Measurements from ENCODE around the gene HNRNPU.
A peak's percentile ranks its signal among the peaks of the same experiment; 100 is the strongest.
"Not testable (repeated sequence)": the region's sequence is repeated elsewhere in the genome, so short reads cannot be mapped to it uniquely, and the experiment has no call there.

HNRNPU gene

DNA sequence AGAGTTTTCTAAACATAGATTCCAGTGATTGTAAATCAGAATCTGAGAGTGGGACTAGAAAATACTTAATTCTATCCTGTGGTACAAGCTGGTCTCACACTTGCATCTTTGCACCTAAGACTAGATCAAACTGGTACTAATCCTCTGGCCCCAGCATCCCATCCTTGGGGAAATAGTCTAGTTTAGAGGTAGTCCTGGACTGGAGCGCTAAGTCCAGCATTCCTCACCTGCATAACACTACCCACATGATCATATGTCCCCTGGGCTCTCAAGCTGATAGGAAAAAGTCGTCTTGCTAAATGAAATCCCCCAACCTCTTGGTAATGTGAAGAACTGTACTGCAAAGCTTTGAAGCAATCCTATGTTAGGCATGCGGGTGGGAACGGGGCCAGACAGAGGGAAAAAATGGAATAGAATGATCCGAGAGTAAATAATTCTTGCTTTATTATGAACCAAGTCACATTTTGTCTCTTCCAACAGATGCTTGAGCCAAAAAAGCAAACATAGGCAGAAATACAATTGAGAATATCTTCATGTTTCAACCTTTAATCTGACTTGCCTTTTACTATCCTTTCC lies 24.0 kb downstream of the HNRNPU start:
- DNase-seq (ENCODE audit: low read depth in 2 of 2), result no peak

DNA sequence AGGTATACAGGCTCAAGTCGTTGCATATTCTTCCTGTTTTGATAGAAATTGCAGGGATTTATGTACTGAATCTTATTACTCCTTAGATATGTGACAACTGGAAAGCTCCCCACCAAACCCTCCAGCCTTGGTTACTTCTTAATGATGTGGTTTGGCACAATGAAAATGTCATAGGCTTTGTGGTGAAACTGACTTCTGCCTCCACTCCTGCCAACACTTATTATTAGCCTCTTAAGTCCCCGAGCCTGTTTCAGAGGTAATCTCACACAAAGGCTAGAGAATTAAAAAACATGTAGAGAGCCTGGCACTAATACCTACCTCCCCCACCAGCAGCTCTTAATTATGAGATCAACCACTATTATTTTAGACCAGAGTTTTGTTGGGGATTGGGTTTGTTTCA lies 24.7 kb downstream of the HNRNPU start:
- DNase-seq (ENCODE audit: low read depth in 2 of 2), result no peak

DNA sequence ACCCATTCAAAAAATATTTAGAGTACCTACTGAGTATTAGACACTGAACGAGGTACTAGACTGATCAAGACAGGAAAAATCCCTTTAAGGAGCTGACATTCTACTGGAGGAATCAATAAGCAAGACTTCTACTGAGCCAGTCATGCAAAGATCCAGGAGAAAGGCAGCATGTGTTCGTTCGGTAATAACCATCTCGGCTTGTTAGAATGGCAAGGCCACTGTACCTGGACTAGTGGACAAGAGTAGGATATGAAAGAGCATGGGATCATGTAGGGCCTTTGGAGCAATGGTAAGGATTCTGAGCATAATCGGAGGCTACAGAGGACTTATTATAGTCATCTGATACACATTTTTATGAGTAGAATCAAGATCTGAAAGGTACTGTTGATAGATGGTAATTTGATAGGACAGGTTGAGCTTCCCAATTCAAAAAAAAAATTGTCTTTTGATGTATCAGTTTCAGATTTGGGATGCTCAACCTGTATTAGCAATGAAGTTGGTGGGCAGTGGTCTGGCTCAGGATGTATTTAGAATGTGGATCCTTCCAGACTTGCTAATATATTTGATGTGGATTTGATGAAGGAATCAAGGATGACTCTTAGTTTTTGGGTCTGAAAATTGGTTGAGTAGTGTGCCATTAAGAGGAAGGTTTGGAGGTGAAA lies 26.6 kb downstream of the HNRNPU start:
- no peak for DNase-seq (ENCODE audit: low read depth in 2 of 2)

DNA sequence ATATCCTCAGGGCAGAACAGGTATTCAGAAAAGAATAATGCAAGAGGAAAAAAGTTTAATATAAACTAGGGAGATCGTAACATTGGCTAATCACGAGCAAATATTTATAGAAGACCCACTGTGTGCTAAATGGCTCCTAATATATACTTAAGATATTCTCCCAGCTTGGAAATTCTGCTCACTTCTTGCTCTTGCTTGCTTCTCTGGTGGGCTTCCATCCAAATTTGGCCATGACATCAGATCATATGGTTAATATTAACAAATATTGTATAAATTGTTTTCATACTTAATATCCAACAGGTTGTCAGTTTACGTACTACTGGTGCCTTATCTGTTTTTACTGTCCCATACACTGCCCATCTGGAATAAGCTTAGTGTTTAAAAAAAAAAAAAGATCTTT lies 27.8 kb downstream of the HNRNPU start:
- no peak for DNase-seq (ENCODE audit: low read depth in 2 of 2)

DNA sequence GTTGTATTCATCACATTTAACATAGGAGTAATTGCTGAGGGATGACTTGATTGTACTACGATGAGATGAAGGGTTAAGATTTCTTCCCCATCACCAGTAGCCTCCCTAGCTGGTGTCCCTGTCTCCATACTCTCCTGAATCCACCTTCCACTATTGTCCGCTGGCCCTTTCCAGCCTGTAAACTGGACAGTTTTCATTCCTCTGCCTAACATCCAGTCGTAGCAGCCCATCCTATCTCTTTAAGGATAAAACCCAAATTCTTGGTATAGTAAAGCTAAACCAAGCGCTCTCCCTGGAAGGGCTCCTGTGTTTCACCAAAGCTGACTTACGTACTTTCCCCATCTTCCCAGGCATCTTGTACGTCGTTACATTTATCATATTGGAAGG lies 28.2 kb downstream of the HNRNPU start:
- DNase-seq (ENCODE audit: low read depth in 2 of 2), result no peak

DNA sequence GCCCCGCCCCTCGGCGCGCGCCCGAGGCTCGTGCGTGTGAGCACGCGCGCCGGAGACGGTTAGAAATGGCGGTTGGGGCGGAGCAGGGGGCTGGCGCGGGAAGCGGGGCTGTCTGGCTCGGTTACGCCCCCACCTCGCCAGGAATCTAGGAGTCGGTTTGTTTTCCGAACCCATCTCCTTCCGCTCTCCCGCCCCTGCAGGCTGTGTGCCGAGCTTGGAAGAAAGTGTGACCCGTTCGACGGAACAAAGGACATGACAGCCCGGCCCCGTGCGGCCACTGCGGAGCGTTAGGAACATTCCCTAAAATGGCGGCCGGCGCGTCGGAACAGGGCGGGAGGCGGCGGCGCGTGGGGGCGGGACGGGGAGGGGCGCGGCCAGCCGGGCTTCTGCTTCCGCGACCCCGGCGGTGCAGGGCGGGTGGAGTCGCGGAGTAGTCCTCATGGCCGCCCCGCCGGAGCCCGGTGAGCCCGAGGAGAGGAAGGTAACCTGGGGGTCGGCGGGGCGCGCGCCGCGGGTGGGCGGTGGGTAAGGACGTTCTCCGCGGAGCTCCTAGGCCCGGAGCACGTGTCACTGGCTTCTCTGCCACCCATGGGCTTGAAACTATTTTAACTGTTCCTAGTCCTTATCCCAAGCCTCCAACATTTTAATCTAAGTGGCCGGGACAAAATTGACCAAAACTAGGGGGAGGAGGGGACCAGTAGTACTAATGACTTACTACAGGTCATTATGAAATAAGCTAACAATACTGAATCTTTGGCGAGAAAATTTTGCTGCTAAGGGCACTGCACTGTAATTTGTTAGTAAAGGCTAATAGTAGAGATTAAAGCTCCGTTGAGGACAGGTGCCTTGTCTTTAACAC lies 28.8 kb downstream of the HNRNPU start, which contains the start of gene COX20:
Gene COX20 (plus strand): TSS at position 383 of the 859 bp plus-strand sequence. CDS start 57 bp downstream, at position 440.
- DNase-seq (ENCODE audit: low read depth in 2 of 2), result peak; percentile 82 to 84

DNA sequence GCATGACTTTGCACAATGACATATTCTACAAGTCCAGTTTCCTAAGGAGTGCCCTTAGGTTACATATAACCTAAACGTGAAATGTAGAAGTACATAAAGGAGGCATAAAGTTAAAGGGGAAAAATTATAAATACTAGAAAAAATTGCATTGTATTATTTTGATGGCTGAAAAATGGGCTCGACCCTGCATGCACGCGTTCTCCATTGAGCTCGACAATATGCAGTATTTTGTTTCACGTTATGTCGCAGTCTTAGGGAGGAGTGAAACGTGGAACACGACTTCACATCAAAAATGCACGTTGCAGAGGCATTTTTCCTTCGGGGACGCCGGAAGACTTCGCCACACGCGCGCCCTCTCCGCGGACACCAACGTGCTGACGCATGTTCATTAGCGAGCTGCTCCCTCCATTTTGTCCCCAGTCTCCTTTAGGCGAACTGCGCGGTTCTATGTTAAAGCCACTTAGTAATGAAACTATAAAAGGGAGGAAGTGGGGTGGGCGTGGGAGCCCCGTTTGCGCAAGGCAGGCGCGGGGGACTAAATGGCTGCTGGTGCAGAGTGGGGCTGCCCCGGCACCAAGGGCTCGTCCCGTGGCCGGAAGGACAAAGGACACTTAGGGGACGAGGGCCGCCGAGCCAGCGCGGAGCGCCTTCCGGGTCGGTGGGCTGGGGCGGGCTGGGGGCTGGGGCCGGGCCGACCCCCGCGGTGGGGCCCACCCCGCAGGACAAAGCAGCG lies 29.6 kb downstream of the HNRNPU start:
- DNase-seq (ENCODE audit: low read depth in 2 of 2), result peak; percentile 78 to 88

DNA sequence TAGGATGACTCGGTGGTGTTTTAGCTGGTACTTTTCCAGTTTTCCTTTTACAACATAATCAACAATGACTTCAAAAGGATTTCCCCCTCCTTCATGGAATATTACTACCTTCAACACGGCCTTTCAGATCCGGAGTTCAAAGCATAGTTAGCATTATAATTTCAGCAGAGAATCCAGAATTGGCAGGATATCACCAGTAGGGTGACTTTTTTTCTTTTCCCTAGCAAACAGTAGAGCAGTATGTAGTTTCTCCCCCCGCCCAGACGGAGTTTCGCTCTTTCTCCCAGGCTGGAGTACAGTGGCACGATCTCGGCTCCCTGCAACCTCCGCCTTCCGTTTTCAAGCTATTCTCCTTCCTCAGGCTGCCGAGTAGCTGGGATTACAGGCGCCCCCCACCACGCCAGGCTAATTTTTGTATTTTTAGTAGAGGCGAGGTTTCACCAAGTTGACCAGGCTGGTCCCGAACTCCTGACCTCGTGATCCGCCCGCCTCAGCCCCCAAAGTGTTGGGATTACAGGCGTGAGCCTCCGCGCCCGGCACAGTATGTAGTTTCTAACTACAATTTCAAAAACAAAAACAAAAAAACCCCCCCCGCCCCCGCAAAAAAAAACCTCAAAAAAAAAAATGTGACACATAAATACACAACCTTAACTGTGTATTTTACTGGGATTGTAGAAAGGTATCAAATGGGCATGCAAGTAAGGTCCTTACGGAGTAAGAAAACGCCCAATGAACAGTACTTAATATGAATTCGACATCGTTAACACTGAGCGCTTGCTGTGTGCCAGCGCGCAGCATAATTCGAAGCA lies 30.4 kb downstream of the HNRNPU start:
- peak; percentile 28 to 37 for DNase-seq (ENCODE audit: low read depth in 2 of 2)

DNA sequence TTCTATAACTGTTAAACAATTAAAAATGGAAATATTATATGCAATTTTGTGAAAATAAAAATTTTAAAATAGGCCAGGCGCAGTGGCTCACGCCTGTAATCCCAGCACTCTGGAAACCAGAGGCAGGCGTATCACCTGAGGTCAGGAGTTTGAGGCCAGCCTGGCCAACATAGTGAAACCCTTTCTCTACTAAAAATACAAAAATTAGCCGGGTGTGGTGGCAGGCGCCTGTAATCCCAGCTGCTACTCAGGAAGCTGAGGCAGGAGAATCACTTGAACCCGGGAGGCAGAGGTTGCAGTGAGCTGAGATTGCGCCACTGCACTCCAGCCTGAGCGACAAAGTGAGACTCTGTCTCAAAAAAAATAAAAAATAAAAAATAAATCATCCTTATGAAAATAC lies 31.1 kb downstream of the HNRNPU start:
- not testable (repeated sequence) for DNase-seq (ENCODE audit: low read depth in 2 of 2)

DNA sequence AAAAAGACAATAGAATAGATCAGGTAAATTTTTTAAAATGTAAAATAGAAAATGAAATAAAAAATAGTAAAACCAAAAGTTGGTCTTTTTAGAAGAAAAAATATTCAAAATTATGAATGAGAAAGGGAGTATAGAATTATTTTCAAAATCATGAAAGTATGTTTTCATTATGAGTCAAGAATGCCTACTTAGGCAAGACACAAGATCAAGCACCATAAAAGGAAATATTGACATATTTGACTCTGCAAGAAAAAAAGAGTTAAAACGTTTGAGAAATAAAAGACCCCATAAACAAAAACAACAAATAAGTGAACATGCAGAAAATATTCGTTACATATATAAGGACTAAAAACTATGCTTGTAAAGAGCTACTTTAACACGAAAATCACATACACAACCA lies 33.7 kb downstream of the HNRNPU start:
- no peak for DNase-seq (ENCODE audit: low read depth in 2 of 2)

DNA sequence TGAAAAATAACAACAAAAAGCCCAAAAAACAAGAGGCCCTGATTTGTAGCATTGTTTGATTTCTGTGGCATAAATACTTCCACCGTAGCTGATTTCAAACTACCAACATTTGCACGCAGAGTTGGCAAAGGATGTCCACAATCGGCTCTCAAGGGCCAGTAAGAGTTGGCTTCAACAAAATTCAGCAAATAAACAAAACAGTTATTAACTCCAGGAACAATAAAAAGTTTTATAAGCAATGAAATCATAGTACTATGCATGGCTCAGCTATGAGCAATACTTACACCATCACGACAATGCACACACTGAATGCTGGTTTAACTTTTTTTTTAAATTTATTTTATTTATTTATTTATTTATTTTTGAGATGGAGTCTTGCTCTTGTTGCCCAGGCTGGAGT lies 37.6 kb downstream of the HNRNPU start:
- no peak for DNase-seq (ENCODE audit: low read depth in 2 of 2)

DNA sequence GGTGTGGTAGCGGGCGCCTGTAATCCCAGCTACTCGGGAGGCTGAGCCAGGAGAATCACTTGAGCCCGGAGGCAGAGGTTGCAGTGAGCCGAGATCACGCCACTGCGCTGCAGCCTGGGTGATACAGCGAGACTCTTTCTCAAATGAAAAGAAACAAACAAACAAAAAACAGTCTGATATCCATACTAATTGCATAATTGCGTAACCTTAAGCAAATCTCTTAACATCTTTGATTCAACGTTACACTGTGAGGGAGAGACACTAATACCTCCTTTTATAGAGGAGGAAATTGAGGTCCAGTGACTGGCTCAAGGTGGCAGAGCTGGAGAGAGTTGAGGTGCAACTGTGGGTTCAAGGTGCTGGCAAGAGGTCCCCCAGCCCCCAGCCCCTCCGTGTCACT lies 41.5 kb downstream of the HNRNPU start:
- no peak for DNase-seq (ENCODE audit: low read depth in 2 of 2)

DNA sequence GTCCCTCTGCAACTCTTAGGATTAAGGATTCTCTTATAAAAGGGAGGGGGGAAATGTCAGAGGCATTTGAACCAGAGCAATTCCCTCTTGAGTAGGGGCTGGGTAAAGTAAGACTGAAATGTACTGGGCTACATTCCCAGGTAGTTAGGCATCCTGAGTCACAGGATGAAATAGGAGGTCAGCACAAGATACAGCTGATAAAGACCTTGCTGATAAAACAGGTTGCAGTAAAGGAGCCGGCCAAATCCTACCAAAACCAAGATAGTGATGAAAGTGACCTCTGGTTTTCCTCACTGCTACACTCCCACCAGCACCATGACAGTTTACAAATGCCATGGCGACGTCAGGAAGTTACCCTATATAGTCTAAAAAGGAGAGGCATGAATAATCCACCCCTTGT lies 43.2 kb downstream of the HNRNPU start:
- DNase-seq (ENCODE audit: low read depth in 2 of 2), result no peak

DNA sequence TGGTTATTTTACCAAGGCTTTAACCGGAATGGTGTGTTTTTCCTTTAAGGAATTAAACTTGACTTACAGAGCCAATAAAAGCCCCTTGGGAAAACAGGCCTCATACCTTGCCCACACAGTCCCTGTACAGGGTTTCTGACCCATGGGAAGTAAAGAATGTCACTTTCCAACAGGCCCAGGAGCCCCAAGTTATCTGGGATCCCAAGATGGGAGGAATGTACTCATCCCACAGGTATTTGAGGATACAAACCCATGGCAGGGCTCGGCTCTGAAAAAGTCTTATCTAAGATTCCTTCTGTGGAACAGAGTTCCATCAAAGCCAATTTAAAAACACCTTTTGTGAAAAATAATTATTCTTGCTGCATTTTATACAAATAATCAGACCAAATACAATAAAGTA lies 44.2 kb downstream of the HNRNPU start:
- no peak for DNase-seq (ENCODE audit: low read depth in 2 of 2)

DNA sequence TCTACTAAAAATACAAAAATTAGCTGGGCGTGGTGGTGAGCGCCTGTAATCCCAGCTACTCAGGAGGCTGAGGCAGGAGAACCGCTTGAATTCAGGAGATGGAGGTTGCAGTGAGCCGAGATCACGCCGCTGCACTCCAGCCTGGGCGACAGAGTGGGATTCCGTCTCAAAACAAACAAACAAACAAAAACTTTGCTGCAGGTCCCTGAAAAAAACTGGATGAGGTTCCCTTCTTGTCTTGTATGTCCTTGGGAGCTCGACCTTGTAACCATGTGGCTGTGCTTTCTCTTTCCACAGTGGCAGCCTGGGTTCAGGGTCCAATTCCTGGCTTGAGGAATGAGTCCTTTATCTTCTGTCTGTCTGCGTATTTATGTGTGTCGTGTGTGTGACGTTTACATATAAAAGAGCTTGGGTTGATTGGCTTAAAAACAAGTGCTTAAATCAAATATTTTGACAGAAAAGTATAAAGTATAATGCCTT lies 46.9 kb downstream of the HNRNPU start:
- no peak for DNase-seq (ENCODE audit: low read depth in 2 of 2)

DNA sequence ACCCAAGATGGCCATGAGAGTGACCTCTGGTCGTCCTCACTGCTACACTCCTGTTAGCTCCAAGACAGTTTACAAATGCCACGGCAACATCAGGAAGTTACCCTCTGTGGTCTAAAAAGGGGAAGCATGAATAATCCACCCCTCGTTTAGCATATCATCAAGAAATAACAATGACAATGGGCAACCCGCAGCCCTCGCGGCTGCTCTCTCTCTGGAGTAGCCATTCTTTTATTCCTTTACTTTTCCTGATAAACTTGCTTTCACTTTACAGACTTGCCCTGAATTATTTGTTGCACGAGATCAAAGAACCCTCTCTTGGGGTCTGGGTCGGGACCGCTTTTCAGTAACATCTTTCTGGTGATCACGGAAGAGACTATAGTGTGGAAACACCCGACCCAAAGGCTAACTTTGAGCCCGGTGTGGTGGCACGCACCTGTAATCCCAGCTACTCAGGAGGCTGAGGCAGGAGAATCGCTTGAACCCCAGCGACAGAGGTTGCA lies 48.7 kb downstream of the HNRNPU start:
- no peak for DNase-seq (ENCODE audit: low read depth in 2 of 2)

DNA sequence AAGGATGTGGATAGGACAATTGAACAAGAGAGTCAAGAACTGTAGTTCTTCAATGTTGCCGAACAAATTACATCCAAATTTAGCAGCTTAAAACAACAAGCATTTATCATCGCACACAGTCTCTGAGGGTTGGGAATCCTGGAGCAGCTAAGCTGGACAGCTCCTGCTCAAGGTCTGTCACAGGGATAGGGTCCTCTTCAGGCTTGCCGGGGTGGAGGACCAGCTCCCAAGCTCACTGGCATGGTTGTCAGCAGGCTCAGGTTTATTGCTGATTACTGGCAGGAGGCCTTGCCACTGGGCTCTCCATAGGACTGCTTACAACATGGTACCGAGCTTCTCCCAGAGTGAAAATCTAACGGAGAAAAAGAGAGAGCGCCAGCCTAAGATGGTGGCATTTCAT lies 51.0 kb downstream of the HNRNPU start:
- no peak for DNase-seq (ENCODE audit: low read depth in 2 of 2)

DNA sequence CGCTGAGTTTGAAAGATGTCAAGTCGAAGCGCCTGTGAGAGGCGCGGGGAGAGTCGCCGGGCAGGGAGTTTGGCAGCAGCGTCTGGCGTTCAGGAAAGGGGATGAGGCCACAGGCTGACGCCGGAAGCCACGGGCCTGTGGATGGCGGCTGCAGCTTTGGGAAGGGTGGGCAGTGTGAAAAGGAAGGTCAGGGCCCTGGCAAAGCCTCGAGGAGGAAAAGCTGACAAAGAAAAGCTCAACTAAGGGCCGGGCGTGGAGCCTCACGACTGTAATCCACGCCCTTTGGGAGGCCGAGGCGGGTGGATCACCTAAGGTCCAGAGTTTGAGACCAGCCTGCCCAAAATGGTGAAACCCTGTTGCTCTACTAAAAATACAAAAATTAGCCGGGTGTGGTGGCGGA lies 54.1 kb downstream of the HNRNPU start:
- DNase-seq (ENCODE audit: low read depth in 2 of 2), result no peak

DNA sequence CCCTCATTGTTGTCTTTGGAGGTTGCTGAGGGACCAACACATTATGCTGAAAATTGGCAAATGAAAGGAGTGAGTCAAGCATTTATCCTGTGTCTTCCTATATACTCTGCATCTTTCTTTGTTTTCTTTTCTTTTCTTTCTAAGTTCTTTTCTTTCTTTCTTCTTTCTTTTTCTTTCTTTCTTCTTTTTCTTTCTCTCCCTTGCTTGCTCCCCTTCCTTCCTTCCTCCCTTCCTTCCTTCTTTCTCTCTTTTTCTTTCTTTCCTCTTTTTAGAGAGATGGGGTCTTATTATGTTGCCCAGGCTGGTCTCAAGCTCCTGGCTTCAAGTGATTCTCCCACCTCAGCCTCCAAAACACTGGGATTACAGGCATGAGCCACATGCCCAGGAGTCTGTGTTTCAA lies 57.2 kb downstream of the HNRNPU start:
- no peak for DNase-seq (ENCODE audit: low read depth in 2 of 2)

DNA sequence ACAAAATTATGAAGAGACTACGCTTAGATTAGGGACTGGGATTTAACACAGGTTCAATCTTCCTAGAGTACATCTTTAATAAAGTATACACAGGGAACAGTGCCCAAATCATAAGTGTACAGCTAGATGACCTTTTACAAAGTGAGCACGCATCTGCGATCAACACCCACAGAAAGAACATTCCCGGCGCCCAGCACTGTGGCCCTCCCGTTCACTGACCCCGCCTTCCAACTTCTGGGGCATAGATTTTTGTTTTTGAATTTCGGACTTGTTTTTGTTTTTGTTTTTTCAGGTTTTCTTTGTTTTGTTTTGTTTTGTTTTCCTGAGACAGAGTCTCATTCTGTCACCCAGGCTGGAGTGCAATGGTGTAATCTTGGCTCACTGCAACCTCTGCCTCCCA lies 59.5 kb downstream of the HNRNPU start:
- DNase-seq (ENCODE audit: low read depth in 2 of 2), result no peak
